Left forelimb (tissue), 1 donor: ENCODE measurements around the gene N4BP2L2.

ENCODE experiments used
- DNase-seq: peaks from one replicate; pipeline ENCODE4 v3.0.0-alpha.2; 2018; ENCODE audit warnings: low spot score

Gene N4BP2L2

GRCh38 chr13:32426191-32426989 is 112.2 kb downstream of the N4BP2L2 start:
- DNase-seq: no peak

- no peak for DNase-seq
Observed at GRCh38 chr13:32425158-32425557, 113.4 kb downstream of the N4BP2L2 start.

- DNase-seq: no peak
Observed at GRCh38 chr13:32423592-32423991, 115.0 kb downstream of the N4BP2L2 start.

GRCh38 chr13:32419862-32420261 is 118.7 kb downstream of the N4BP2L2 start:
- DNase-seq: no peak

DNA sequence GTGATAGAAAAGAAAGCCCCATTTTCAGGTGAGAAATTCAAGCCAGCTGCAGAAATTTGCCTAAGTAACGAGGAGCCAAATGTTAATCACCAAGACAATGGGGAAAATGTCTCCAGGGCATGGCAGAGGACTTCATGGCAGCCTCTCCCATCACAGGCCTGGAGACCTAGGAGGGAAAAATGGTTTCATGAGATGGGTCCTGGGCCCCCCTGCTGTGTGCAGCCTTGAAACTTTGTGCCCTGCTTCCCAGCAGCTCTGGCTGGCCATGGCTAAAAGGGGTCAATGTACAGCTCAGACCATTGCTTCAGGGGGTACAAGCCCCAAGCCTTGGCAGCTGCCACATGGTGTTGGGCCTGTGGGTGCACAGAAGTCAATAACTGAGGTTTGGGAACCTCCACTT is 120.6 kb downstream of the N4BP2L2 start:
- DNase-seq: no peak

- DNase-seq: no peak
Observed at GRCh38 chr13:32415019-32415418, 123.6 kb downstream of the N4BP2L2 start.

GRCh38 chr13:32414580-32414979 is 124.0 kb downstream of the N4BP2L2 start:
- DNase-seq: no peak

DNA sequence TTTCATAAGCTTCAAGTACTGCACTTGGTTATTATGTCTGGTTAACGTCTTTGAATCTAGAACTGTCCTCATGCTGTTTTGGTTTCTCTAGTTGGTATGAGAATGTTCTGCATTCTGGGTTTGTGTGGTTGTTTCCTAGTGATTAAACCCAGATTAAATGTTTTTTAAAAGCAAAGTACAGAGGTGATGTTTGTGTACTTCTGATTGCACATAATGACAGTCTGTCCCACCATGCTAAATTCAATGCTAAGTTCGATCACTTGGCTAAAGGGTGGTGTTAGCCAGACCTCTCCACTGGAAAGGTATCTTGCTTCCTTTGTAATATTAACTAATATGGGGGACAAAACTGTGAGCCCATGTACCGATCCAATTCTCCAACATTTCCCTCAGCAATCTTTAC is 125.3 kb downstream of the N4BP2L2 start:
- DNase-seq: no peak

DNA sequence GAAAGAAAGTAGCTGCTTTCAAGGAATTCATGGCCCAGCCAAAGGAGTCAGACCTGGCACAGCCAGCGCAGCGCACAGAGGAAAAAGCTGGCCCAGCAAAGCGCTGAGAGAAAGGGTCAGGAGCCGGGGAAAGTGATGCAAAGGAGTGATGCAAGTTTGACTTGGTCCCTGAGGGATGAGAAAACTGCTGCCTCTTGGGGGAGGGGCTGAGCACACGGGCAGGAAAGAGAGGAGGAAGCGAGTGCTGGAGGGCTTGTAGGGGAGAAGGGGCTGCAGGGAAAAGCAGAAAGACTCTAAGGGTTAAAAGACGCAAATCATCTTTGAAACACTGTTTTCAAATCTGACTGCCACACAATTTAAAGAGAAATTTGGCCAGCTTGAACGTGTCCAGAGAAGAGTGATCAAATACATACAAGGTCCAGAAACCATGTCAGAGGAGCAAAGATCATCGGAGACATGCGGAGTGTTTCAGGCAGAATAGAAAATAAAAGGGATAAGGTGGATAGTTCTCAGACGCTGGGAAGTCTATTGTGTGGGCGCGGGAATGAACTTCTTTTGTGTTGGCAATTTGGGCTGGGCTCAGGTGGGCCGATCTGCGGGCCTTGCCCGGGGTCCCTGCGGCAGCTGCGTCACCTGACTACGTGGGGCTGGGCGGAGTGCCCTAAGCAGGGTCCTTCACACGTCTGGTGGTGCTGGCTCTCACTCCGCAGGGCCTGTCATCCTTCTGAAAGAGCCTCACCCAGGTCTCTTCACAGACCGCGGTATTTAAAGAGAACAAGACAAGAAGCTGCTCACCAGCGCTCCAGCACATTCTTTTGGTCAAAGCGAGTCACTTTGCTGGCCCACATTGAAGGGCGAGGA is 128.8 kb downstream of the N4BP2L2 start:
- no peak for DNase-seq

GRCh38 chr13:32409001-32409313 is 129.6 kb downstream of the N4BP2L2 start:
- no peak for DNase-seq

DNA sequence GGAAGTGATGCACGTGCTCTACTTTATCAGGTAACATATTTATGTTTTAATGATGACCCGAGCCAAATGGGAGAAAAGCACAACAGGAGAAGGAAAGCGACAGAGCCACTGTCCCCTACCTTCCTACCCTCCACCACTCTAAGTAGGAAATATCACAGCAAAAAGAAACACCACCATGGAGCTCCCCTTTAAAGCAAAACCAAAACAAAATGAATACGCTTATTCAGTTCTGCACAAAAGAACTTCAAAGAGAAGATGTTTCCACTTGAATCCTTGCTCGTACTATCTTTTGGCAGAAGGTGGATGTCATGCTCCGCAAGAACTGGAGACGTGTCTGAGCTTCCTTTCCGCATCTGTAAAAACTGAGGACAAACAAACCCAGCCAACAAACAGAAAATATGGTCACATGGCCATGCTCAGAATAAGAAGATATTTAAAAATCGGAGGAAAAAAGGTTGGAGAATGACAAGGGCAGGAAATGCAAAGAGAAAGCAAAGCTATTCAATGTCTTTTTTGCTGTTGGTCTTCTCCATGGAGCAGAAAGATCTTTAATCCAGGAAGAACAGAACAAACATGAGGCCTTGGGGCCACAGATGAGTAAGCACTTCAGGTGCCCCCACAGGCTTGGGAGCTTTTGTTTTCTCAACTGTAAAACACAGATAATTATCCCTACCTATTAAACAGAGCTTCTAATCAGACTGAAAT is 130.1 kb downstream of the N4BP2L2 start:
- DNase-seq: no peak

- no peak for DNase-seq
Observed at GRCh38 chr13:32407854-32408253, 130.7 kb downstream of the N4BP2L2 start.

GRCh38 chr13:32403108-32403507 is 135.5 kb downstream of the N4BP2L2 start:
- DNase-seq: no peak

- DNase-seq: no peak
Observed at GRCh38 chr13:32391101-32391619, 147.4 kb downstream of the N4BP2L2 start.

DNA sequence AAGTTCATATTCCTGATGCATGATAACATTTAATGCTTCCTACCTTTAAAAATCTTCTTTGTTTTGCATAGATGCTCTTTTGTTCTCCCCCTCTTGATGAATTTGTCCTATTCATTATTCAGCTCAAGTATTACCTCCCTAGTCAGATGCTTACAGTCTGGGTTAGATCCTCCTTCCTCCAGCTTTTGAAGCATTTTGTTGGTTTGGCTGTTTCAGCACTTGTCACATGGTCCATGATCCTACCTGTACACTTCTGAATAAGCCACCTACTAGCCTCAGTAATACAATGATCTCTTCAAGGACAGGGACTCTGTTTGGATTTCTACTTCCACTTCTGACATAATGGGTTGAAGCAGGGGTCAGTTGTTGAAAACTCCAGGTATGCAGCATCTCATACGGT is 148.1 kb downstream of the N4BP2L2 start:
- DNase-seq: no peak

DNA sequence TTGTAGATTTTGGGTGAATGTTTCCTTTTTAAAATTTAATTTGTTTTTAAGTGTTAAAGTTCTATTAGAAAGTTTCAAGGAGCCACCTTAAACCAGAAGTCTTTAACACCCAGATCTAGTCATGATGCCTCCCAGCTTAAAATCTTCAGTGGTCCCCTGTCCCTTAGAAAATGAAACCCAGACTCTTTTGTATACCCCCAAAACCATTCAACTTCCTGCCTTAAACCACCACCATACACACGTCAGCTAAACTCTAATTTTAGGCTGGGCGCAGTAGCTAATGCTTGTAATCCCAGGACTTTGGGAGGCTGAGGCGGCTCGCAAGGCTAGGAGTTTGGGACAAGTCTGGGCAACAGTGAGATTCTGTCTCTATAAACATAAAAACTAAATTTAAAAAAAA is 148.5 kb downstream of the N4BP2L2 start:
- no peak for DNase-seq

- no peak for DNase-seq
Observed at GRCh38 chr13:32385410-32385809, 153.2 kb downstream of the N4BP2L2 start.

- DNase-seq: no peak
Observed at GRCh38 chr13:32384702-32385101, 153.9 kb downstream of the N4BP2L2 start.

GRCh38 chr13:32383836-32384618 is 154.6 kb downstream of the N4BP2L2 start:
- DNase-seq: no peak
